Erythroblast (primary cell): ENCODE data around the gene EDNRA.

Experiments
- GATA1 ChIP-seq: IDR thresholded peaks from 2 replicates; pipeline ENCODE4 v1.6.1; 2011; ENCODE audit warnings: low read depth, mild to moderate bottlenecking, control low read depth, low read length, moderate library complexity
- POLR2A ChIP-seq: IDR thresholded peaks from 2 replicates; pipeline ENCODE4 v1.6.1; 2011; ENCODE audit warnings: mild to moderate bottlenecking, low read length

DNA sequence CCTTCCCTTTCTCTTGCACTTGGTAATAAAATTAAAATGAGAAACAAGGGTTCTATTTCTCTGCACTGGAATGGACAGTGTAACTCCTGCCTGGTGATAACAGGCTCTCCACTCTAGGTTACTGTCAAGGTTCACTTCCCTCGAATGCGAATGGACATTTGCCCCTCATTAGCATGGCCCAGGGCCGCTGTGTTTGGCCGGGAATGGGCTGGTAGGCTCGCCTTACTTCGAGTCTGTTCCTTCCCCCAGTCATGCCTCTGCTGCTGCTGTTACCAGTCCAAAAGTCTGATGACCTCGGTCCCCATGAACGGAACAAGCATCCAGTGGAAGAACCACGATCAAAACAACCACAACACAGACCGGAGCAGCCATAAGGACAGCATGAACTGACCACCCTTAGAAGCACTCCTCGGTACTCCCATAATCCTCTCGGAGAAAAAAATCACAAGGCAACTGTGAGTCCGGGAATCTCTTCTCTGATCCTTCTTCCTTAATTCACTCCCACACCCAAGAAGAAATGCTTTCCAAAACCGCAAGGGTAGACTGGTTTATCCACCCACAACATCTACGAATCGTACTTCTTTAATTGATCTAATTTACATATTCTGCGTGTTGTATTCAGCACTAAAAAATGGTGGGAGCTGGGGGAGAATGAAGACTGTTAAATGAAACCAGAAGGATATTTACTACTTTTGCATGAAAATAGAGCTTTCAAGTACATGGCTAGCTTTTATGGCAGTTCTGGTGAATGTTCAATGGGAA is 61.5 kb downstream of the EDNRA start:
- TF ChIP-seq POLR2A (no peak), GATA1 (no peak)
